Islet precursor cell (in vitro differentiated cells): ENCODE results near the gene TCIRG1.

Source experiments
- DNase-seq: peaks from one replicate; pipeline ENCODE4 v3.0.0-alpha.2; 2018

TCIRG1 gene

GRCh38 chr11:68017980-68018729, 20.7 kb upstream of the TCIRG1 start:
- no peak for DNase-seq

GRCh38 chr11:68018730-68019190, 20.1 kb upstream of the TCIRG1 start:
- no peak for DNase-seq

- no peak for DNase-seq
Measured at GRCh38 chr11:68019486-68019885, 19.3 kb upstream of the TCIRG1 start.

GRCh38 chr11:68020575-68020974, 18.2 kb upstream of the TCIRG1 start:
- DNase-seq: no peak

- no peak for DNase-seq
Measured at GRCh38 chr11:68021167-68021787, 17.5 kb upstream of the TCIRG1 start.

- DNase-seq: no peak
Measured at GRCh38 chr11:68022531-68022930, 16.3 kb upstream of the TCIRG1 start.

- DNase-seq: no peak
Measured at GRCh38 chr11:68024508-68024907, 14.3 kb upstream of the TCIRG1 start.

GRCh38 chr11:68025047-68025446, 13.8 kb upstream of the TCIRG1 start:
- no peak for DNase-seq

- DNase-seq: no peak
Measured at GRCh38 chr11:68026391-68027105, 12.3 kb upstream of the TCIRG1 start.

- no peak for DNase-seq
Measured at GRCh38 chr11:68027667-68028066, 11.2 kb upstream of the TCIRG1 start.

- no peak for DNase-seq
Measured at GRCh38 chr11:68028802-68029545, 9.9 kb upstream of the TCIRG1 start.

- DNase-seq: peak; percentile 99
Measured at GRCh38 chr11:68030318-68031143, 8.3 kb upstream of the TCIRG1 start, which contains the start of gene NDUFS8. Gene NDUFS8, plus strand, starts transcription at chr11:68030681. Its CDS starts 1,471 bp downstream, at chr11:68032152.

GRCh38 chr11:68031144-68031464, 7.7 kb upstream of the TCIRG1 start:
- DNase-seq: no peak

- DNase-seq: no peak
Measured at GRCh38 chr11:68032003-68032402, 6.8 kb upstream of the TCIRG1 start.

- DNase-seq: no peak
Measured at GRCh38 chr11:68032997-68033707, 5.7 kb upstream of the TCIRG1 start.

- no peak for DNase-seq
Measured at GRCh38 chr11:68033708-68034045, 5.1 kb upstream of the TCIRG1 start.

- DNase-seq: no peak
Measured at GRCh38 chr11:68035266-68035876, 3.5 kb upstream of the TCIRG1 start.

- DNase-seq: no peak
Measured at GRCh38 chr11:68036141-68036716, 2.6 kb upstream of the TCIRG1 start.

GRCh38 chr11:68036717-68037239, 2.0 kb upstream of the TCIRG1 start:
- no peak for DNase-seq

GRCh38 chr11:68037411-68038225, 1.2 kb upstream of the TCIRG1 start:
- no peak for DNase-seq
